Measurements from ENCODE around the gene TRAK1.

TRAK1 gene

GRCh38 chr3:42194943-42195510 is 103.9 kb downstream of the TRAK1 start:
- Histone ChIP-seq H3K36me3 (ENCODE audit: insufficient read depth, low read length) (peaks cover 75% of the 10 kb centered on the region; the same call in 1 of the 2 replicates), H2AFZ (ENCODE audit: low read length) (no peak overlapping the region), H3K4me1 (ENCODE audit: insufficient read depth, low read length, poor library complexity, severe bottlenecking) (peaks cover 16% of the 10 kb centered on the region), H3K9ac (ENCODE audit: low read depth, low read length, poor library complexity, severe bottlenecking) (no peak overlapping the region), H3K79me2 (ENCODE audit: insufficient read depth, low read length) (no peaks in the 10 kb centered on the region), H3K4me3 (ENCODE audit: low read length, poor library complexity, severe bottlenecking) (no peak overlapping the region), H3K9me3 (ENCODE audit: insufficient read depth, low read depth, low read length) (no peaks in the 10 kb centered on the region), H4K20me1 (ENCODE audit: insufficient read depth, low read length, poor library complexity, severe bottlenecking) (peaks cover 19% of the 10 kb centered on the region), H3K27me3 (ENCODE audit: insufficient read depth, low read length, poor library complexity, severe bottlenecking) (no peaks in the 10 kb centered on the region), H3F3A (ENCODE audit: low read depth) (no peaks in the 10 kb centered on the region), H3K4me2 (ENCODE audit: low read depth, low read length, poor library complexity, severe bottlenecking) (no peak overlapping the region), H3K9me2 (replicated peaks; ENCODE audit: low read depth, low read length) (no peaks in the 10 kb centered on the region)
- TF ChIP-seq EZH2phosphoT487 (IDR thresholded peaks at IDR 0.05; ENCODE audit: borderline replicate concordance) (no peak), CTCF (conservative IDR thresholded peaks at IDR 0.05; ENCODE audit: low read length) (no peak)

GRCh38 chr3:42195879-42196330 is 104.7 kb downstream of the TRAK1 start:
- no peaks in the 10 kb centered on the region for H3F3A ChIP-seq (ENCODE audit: low read depth)
- H2AFZ ChIP-seq (ENCODE audit: low read length), result no peak overlapping the region
- TF ChIP-seq CTCF (conservative IDR thresholded peaks at IDR 0.05; ENCODE audit: low read length) (no peak), EZH2phosphoT487 (IDR thresholded peaks at IDR 0.05; ENCODE audit: borderline replicate concordance) (no peak)
- no peaks in the 10 kb centered on the region for H3K27me3 ChIP-seq (ENCODE audit: insufficient read depth, low read length, poor library complexity, severe bottlenecking)
- H3K4me3 ChIP-seq (ENCODE audit: low read length, poor library complexity, severe bottlenecking), result no peak overlapping the region
- H3K79me2 ChIP-seq (ENCODE audit: insufficient read depth, low read length), result no peaks in the 10 kb centered on the region
- H3K36me3 ChIP-seq (ENCODE audit: insufficient read depth, low read length), result peaks cover 75% of the 10 kb centered on the region; the same call in 1 of the 2 replicates
- no peak overlapping the region for H3K4me2 ChIP-seq (ENCODE audit: low read depth, low read length, poor library complexity, severe bottlenecking)
- H3K4me1 ChIP-seq (ENCODE audit: insufficient read depth, low read length, poor library complexity, severe bottlenecking), result peaks cover 16% of the 10 kb centered on the region
- H3K9me2 ChIP-seq (replicated peaks; ENCODE audit: low read depth, low read length), result no peaks in the 10 kb centered on the region
- no peaks in the 10 kb centered on the region for H3K9me3 ChIP-seq (ENCODE audit: insufficient read depth, low read depth, low read length)
- H4K20me1 ChIP-seq (ENCODE audit: insufficient read depth, low read length, poor library complexity, severe bottlenecking), result peaks cover 19% of the 10 kb centered on the region
- no peak overlapping the region for H3K9ac ChIP-seq (ENCODE audit: low read depth, low read length, poor library complexity, severe bottlenecking)

DNA sequence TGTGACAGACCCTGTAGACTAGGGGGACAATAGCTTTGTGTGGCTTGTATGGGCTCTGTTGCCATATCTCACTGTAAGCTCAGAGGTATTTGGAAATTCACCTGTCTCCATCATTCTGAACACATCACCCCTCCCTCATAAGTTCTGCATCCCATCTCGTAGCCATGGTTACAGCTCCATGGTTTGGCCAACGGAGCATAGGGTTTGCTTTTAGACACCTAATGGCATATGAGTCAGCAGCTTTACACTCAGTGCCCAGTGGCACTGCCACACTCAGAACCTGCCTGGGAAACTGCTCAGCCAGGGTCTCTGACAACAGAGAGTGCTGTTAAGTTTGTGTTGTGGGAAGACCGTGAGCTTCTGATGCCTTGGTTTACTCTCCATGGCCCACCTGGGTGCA is 107.6 kb downstream of the TRAK1 start:
- Histone ChIP-seq H3K9me2 (replicated peaks; ENCODE audit: low read depth, low read length) (no peaks in the 10 kb centered on the region), H3F3A (ENCODE audit: low read depth) (no peaks in the 10 kb centered on the region), H3K36me3 (ENCODE audit: insufficient read depth, low read length) (peaks cover 95% of the 10 kb centered on the region; the same call in 1 of the 2 replicates), H4K20me1 (ENCODE audit: insufficient read depth, low read length, poor library complexity, severe bottlenecking) (peaks cover 1% of the 10 kb centered on the region), H3K4me1 (ENCODE audit: insufficient read depth, low read length, poor library complexity, severe bottlenecking) (no peaks in the 10 kb centered on the region), H2AFZ (ENCODE audit: low read length) (no peak overlapping the region), H3K9ac (ENCODE audit: low read depth, low read length, poor library complexity, severe bottlenecking) (no peak overlapping the region), H3K4me3 (ENCODE audit: low read length, poor library complexity, severe bottlenecking) (no peak overlapping the region), H3K9me3 (ENCODE audit: insufficient read depth, low read depth, low read length) (no peaks in the 10 kb centered on the region), H3K79me2 (ENCODE audit: insufficient read depth, low read length) (no peaks in the 10 kb centered on the region), H3K4me2 (ENCODE audit: low read depth, low read length, poor library complexity, severe bottlenecking) (no peak overlapping the region), H3K27me3 (ENCODE audit: insufficient read depth, low read length, poor library complexity, severe bottlenecking) (no peaks in the 10 kb centered on the region)
- TF ChIP-seq EZH2phosphoT487 (IDR thresholded peaks at IDR 0.05; ENCODE audit: borderline replicate concordance) (no peak), CTCF (conservative IDR thresholded peaks at IDR 0.05; ENCODE audit: low read length) (no peak)
